Fibroblast of skin of abdomen (primary cell): ENCODE measurements around the gene EFCAB8. TPM values are rescaled to one million over a fixed set of nuclear protein-coding genes. Genes with fewer than 3 reads are reported as not detected.
A peak's percentile ranks its signal among the peaks of the same experiment; 100 is the strongest.

Experiments
- DNase-seq: peaks from one replicate; pipeline ENCODE4 v3.0.0-alpha.2; 2013
- polyA plus RNA-seq, 2 experiments: library from polyadenylated mRNA; unstranded; fragments of 120-200 nt; gene quantifications; one replicate each; pipeline ENCODE4 v1.2.1, GENCODE V29; 2013; ENCODE audit not compliant: insufficient read length in 2 of 2

The EFCAB8 gene, protein sequence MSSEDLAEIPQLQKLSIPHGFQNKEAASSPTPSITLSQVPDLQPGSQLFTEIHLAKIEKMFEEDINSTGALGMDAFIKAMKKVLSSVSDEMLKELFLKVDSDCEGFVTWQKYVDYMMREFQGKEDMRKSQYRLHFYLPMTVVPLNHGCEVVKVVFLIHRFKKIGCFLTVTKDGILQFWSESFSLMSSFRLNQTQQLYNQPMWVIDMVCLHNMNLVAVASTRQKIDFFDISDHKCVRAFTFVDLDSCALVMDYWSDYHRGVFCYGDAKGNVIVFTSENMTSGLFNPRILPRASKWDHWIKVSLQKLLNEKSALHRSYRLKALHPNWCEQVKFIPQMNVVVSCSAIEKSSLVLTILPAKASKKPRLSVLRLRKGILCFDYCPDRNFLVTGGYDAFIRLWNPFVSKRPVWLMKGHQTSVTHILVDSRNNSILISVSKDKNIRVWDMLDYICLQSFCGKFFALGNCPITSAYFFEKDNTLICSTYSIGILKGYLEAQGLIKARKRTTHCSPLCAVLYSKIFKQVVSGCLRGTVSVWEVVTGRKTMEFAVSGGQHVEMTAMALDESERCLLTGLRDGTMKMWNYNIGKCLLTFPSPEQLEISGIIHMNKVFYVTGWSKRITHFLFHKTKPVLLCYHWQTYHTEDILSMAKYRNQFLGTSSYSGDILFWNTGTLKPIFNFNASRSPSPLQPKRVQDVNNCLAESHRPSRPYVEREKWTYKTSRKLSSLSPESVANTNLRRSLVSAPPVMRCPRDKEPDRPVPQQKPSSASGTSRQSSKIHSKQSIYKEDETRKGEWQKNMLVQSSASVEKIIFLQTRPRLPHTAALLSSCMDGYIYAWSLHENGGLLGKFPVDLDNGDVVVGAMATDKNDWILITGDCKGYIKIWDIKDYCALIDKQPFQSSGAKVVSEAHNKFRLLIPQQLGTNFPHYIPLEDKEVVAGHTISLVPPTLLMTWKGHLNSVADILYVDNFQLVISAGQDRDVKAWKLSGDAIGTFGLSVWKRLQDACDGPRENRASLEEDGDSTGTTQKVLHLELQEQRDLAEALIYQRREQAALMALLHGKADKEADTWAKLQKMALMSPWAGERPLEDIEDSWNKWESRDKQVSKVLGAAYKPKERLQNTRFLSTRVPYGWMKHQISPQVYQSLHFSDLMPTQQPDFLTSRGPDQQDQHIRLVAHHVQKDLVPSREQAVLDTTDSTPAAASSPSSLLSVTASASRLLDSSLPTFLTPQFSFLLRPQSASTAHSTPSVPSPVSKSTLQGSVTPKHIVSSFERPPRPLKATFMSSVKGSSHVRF
- not detected for polyA plus RNA-seq (2013, experiment 1 of 2; ENCODE audit: insufficient read length)
- 0.10 TPM for polyA plus RNA-seq (2013, experiment 2 of 2; ENCODE audit: insufficient read length)

DNA sequence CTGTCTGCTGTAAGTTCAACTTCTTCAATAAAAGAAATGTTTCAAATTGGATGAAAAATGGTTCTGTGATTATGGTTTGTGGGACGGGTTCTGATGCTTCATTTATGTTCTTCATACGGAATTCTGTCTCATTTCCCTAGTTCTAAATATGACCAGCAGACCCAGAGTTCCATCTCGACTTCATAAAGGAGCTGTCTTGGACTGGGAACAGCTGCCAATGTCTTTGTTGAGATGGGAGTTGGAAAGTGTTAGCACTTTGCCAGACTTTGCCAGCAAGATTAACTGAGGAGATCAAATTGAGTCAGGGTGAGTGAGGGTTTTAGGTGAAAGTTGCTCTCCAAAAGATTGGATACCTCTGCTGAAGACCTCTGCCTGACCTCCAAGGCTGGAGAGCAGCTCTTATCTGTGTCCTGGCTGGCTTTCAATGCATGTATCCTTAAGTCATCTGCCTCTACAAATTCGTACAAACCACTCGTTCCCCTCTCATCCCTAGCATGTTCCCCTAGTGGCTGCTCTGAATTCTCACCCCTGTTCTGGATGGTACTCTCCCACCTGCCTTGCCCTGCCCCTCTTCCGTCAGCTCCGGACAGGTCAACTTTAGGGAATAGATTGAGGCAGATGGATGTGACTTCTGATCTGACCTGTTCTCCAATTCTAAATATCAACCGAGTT is at the start of gene EFCAB8:
Gene EFCAB8, plus strand, starts transcription at position 223 of the 672 bp plus-strand sequence. CDS start 4,870 bp downstream, outside the sequence.
- no peak for DNase-seq

DNA sequence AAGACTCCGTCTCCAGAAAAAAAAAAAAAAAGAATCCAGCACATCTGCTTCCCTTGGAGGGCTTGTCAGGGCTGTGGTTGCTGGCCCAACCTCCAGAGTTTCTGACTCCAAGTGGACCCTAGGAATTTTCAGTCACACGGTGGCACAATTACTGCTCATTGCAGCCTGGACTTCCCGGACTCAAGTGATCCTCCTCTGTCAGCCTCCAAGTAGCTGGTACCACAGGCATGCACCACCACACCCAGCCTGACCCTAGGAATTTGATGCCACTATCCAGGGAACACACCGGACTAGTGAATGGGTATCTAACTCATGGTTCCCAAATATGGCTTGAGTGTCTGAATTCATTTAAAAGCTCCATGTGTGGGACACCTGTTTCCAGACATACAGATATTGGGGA is 48.8 kb upstream of the EFCAB8 start:
- no peak for DNase-seq

DNA sequence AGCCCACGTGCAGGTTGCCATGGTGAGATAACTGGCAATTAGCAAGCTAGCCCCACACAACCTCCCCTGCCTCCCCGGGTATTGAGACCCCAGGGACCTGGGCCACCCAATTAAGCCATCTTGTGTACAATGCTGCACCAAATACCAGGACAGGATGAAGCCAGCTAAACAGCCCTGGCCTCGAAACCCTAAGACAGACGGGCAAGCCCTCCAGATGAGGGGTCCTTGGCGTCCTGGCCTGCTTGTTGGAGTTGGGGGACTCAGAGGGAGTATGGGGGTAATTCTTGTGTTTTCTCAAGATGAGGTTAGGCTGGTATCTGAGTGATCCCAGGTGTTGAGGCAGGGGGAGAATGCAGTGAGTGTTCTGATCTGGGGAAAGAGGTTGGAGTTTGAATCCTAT is 47.8 kb upstream of the EFCAB8 start:
- no peak for DNase-seq

DNA sequence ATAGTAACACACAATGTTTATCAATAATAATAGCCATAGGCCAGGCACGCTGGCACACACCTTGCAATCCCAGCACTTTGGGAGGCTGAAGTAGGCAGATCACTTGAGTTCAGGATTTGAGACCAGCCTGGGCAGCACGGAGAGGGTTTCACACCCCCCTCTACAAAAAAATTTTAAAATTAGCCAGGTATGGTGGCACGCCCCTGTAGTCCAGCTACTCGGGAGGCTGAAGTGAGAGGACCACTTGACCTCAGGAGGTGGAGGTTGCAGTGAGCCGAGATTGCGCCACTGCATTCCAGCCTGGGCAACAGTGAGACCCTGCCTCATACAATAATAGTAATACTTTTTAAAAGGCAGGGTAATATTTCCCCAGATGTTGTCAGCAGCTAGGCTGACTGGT is 46.8 kb upstream of the EFCAB8 start:
- DNase-seq, result no peak

DNA sequence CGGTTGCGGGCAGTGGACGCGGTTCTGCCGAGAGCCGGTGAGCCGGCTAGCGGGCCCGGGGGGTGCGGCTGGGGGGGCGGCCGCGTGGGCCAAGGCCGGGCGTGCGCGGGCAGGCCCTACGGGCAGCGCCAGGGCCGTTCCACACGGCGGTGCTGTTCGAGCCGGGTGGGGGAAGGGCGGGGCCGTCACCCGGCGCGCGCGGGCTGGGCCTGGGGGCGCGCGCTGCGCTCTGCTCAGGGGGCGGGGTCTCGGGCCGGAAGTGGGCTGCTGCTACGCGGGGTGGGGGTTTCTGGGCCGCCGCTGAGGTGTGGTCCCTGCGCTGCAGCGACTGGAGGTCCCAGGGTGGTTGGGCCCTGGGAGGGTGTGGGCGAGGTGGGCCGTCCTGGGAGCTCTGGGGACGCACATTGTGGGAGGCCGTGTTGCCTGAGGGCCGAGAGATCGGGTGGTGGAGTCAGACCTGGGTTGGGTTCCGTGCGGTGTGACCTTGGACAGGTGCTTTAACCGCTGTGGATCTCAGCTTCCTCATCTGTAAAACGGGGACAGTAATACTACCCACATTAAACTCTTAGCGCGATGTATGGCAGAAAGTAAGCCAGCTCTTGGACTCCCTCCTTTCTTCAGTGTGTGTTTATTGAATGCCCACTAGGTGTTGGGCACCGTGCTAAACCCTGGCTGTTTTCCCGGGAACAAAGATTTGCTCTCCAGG is 38.6 kb upstream of the EFCAB8 start:
- DNase-seq, result peak; percentile 70

DNA sequence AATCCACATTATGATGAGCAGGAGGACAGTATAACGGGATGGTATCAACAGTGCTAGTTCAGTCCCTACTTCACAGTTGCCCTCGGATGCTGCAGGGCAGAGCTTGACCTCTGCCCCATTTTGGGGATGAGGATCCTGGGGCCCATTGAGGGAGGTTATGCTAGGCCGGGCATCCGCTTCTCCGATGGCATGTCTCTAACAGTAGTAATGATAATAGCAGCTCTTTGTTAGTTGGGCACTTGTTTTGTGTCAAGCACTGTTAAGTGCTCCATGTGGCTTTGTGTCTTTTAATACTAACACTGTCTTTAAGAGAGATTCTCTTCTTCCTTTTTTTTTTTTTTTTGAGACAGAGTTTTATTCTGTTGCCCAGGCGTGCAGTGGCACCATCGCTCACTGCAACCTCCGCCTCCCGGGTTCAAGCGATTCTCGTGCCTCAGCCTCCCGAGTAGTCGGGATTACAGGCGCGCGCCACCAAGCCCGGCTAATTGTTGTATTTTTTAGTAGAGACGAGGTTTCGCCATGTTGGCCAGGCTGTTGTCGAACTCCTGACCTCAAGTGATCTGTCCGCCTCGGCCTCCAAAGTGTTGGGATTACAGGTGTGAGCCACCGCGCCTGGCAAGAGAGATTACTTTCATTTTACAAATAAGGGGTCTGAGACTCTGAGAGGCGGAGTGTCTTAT is 37.9 kb upstream of the EFCAB8 start:
- no peak for DNase-seq

DNA sequence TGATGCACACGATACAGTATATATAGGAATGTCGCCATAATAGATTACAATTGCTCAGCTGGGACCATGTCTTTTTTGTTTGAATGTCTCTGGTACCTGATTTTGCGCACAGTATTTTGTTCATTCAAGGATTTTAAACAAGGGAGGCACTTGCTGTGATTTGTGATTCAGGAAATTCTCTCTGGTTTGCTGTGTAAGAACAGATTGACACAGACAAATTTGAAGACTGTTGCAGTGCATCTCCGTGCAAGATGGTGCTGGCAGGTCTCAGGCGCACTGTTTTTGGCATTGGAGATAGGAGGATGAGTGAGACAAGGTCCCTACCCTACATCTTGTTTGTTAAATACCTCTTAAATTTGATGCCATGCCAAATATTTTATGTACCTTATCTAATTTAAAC is 36.5 kb upstream of the EFCAB8 start:
- no peak for DNase-seq

DNA sequence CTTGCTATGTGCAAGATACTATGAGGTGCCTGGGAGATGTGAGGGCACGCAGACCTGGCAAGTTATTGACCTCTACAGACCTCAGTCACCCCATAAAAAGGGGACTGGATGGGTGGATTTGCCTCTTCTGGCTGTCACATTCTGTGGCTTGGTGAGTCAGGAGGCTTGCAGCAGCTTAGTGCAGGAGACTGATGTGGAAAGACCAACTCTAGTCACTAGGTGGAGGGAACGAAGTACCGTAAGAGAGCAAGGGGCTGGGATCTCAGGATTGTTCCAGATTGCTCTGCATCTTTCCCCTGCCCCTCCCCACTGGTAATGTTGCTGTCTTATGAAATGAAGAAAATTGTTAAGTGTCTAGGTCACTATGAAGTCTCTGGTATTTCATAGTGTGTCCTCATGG is 35.6 kb upstream of the EFCAB8 start:
- peak; percentile 80 for DNase-seq

DNA sequence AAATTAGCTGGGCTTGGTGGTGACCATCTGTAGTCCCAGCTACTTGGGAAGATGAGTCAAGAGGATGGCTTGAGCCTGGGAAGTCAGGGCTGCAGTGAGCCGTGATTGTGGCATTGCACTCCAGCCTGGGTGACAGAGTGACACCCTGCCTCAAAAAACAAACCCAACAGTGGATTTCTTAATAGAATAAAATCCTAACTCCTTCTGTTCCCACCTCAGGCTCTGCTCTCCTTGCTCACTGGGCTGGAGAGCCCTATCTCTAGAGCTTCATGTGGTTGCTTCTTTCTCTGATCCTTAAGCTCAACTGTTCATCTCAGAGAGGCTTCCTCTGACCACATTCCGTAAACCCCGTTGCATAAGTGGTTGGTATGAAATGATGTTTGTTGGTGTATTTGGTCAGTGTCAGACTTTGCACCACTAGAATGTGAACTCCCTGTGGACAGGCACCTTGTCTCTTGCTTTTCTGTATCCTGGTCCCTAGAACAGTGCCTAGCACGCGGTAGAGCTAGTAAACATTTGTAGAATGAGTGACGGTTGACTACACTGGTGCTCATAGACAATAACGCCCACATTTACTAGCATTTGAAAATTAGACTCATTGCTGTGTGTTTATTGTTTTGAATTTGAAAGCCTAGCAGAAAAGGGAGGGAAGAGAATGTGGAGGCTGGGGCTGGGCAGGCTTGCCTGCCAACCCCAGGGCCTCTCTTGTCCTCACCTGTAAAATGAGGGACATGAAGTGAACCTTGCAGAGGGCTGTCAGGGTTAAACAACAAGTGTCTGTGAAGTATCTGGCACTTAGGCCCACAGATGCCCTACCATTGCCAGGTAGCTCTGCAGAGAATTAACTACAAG is 34.8 kb upstream of the EFCAB8 start:
- peak; percentile 41 for DNase-seq

DNA sequence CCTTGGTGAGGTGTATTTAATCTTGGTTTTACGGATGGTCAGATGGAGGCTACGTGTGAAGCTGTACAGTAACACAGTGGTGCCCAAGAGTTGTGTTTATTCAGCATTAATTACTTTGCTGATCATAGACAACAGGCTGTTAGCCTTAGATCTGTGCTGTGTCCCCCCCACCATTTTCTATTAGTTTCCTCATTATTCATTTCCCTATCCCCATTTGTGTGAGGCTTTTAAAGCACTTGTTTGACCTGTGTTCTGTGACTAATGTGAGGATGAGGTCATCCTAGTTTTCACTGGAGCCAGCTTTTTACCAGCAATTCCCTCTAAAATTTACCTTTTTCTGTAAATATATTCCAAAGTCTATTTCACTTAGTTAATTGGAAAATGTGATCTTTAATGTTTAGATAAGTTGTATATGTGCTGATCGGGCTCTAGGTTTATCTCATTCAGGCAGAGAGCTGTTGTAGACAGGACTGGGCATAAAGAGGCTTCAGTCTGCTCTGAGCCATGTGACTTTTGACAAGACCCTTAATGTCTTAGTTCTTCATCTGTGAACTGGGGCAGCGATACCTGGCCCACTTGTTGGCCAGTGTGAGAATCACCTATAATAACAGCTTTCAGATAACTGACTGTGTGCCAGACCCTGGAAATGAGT is 30.6 kb upstream of the EFCAB8 start:
- no peak for DNase-seq

DNA sequence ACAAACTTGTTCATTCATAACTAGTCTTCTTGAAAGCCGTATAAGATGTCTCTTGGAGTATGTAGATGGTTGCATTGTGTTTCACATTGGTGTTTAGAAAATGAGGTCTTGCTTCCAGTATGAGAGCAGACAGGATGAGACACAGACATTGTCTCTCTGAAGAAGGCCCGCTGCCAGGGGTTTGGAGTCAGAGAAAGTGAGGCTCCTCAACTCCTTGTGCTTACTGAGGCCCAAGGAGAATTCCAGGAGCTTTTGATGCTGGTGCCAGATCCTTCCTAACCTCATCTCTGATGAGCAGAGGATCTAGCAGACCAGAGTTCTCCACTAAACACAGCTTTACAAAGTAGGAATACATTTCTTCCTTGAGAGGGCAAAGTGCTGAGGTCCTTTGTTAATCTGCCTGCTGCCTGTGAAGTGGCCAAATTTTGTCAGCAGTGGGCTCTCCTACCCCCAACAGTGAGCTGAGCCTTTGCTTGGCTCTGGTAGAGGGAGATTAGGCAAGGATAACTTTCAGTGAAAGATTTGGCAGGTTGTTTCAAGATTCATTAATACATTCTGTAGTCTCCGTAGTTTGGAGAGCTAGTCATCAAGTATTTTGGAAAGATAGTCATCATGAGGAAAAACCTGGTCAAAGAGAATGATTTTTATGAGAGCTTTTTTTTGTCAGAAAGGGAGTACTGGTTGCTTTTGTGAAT is 29.3 kb upstream of the EFCAB8 start:
- peak; percentile 53 for DNase-seq

DNA sequence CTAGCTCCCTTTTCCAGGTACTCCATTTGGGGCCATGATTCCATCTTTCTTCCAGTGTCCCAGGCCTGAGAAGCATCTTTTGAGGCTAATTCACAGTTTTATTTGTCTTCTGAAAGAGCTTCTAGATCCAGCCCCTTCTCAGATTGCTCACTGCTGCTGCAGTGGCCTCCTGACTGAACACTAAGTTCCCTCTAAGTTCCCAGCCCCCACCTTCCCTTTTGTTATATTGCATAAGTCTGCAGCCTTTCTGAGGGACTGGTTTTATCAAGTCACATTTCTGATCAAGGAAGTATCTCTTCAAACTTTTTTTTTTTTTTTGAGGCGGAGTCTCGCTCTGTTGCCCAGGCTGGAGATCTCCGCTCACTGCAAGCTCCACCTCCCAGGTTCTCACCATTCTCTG is 28.3 kb upstream of the EFCAB8 start:
- DNase-seq, result peak; percentile 23

DNA sequence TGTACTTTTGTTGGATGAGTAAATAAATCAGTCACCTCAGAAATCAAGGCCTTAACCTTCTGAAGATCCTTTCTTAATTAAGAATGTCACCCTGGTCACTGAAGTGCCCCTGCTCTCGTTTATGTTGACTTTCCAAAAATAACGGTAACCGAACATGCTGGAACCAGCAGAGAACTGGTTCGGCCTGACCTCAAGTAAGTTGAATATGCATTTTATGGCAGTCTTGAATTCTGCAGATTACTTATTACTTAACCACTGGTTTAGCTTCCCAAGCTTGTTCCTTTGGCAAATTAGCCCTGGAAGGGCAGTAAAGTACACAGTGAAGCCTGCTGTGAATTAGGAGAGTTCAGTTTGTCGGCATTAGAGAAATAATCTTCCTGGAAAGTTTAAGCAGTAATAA is 26.7 kb upstream of the EFCAB8 start:
- no peak for DNase-seq

DNA sequence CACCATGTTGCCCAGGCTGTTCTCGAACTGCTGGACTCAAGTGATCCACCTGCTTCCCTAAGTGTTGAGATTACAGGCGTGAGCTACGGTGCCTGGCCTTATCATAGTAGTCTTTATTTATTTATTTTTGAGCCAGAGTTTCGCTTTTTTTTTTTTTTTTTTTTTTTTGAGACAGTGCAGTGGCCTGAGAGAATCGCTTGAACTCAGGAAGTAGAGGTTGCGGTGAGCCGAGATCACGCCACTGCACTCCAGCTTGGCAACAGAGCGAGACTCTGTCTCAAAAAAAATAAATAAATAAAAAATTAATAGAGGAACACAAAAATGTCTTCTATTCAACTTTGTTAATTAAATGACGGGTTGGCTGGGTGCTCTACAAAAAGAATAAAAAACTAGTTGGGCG is 26.1 kb upstream of the EFCAB8 start:
- DNase-seq, result no peak

DNA sequence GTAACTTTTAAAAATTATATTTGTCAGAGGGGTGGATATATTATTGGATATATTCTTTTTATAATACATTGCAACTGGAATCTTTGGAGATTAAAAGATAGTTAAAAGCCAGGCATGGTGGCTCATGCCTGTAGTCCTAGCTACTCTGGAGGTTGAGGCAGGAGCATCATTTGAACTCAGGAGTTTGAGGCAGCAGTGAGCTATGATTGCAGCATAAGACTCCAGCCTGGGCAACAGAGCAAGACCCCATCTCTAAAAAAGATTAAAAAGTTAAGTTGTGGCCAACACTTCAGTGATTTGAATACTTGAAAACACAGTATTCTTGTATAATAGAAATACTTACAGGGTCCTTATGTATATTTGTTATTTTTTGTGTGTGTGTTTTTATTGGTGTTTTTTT is 23.8 kb upstream of the EFCAB8 start:
- no peak for DNase-seq

DNA sequence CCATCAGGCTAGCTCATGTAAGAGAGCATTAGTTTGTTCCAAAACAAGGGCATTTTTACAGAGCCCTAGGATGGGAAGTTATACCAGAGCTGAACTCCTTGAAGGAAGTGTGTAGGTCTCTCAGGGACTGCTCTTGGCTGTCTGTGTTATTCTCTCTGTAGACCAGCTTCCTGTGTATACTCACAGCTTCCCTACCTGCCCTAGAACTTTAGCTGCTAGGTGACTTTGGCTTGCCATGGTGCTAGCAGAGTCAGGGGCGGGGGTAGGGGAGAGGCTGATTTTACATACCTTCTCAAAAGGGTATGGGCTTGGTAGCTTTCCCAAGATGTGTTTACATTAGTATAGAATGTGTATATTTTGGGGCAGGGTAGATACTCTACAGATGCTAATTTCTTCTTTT is 21.6 kb upstream of the EFCAB8 start:
- DNase-seq, result no peak

DNA sequence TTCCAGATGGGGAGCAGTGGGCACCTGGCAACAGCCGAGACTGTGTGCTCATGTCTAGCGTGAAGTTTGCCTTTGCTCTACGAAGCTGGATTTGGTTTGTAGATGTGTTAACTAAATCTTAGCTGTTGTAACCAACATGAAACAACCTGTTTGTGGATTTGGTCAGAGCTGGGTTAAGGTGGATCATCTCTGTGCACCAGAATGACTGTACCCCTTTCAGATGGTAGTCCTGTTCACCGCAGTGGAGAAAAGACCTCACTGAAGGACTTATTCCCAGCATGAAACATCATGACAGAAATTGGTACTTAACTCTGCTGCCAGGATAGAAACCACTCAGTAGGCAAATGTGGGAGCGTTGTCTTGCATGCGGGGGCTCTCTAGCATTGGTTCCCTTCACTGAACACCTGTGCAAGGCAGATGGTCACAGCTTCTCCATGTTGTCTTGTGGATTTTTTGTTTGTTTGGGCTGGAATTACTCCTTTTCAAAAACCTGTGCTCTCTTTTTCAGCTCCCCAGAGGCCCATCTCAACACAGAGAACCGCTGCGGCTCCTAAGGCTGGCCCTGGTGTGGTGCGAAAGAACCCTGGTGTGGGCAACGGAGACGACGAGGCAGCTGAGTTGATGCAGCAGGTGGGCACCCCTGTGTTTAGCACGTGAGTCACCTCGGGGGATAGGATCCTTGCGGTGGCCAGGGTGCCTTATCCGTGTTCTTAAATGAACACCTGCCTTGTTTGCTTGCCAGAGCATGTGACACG is 19.3 kb upstream of the EFCAB8 start:
- no peak for DNase-seq

DNA sequence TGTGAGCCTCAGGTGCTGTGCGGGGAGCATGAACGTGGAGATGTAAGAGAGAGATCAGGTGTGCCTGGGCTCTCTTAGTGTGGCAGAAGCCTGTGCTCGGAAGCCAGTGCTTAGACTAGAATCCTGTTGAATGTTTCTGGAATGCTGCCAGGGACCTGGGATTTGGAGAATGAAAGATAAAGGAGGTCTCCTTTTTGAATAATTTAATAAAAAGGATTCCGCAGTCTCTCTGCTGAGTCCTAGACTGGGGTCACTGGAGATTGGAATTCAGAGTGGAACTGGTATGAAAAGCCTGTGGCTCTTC is 18.8 kb upstream of the EFCAB8 start:
- no peak for DNase-seq
